ENCODE results near the gene PRPSAP2.

Gene PRPSAP2

GRCh38 chr17:18889658-18890057 lies 31.7 kb downstream of the PRPSAP2 start:
- Histone ChIP-seq H3K4me3 (ENCODE audit: control insufficient read depth in 1 of 7, extremely low read depth in 1 of 7, insufficient read depth in 4 of 7, low read depth in 2 of 7, low read length in 6 of 7) (no peak overlapping the region), H3K4me1 (ENCODE audit: control extremely low read depth in 1 of 4, control insufficient read depth in 4 of 4, insufficient read depth in 4 of 4, low read length in 3 of 4) (peaks cover 0 to 4% (median 0%) of the 10 kb centered on the region in 4 experiments), H3K36me3 (ENCODE audit: control insufficient read depth in 4 of 4, insufficient read depth in 4 of 4, low read length in 3 of 4) (peaks cover 6 to 37% (median 18%) of the 10 kb centered on the region in 4 experiments), H3K27me3 (replicated peaks in 2 of 5; ENCODE audit: control insufficient read depth in 4 of 5, insufficient read depth in 5 of 5, low read length in 4 of 5) (no peaks in the 10 kb centered on the region), H3K9me3 (ENCODE audit: control extremely low read depth in 1 of 5, control insufficient read depth in 4 of 5, insufficient read depth in 2 of 5, low read depth in 1 of 5, low read length in 4 of 5) (peaks cover 0 to 1% (median 0%) of the 10 kb centered on the region in 5 experiments), H3K27ac (ENCODE audit: insufficient read depth in 1 of 2, low read depth in 1 of 2, low read length in 2 of 2, poor library complexity in 1 of 2, severe bottlenecking in 2 of 2) (no peak overlapping the region)
- WGBS (ENCODE audit: insufficient coverage) = 88% methylated on average over 2 of the region's 5 CpGs
- DNase-seq = no peak
- CTCF ChIA-PET = interaction anchor here (0.7 kb wide), 2 partner anchors 21 to 41 kb away, joined by 3 read pairs; no protein-coding TSS in a partner anchor
- POLR2A ChIA-PET = no interaction called here

- Histone ChIP-seq H3K27me3 (replicated peaks in 2 of 5; ENCODE audit: control insufficient read depth in 4 of 5, insufficient read depth in 5 of 5, low read length in 4 of 5) (no peaks in the 10 kb centered on the region), H3K36me3 (ENCODE audit: control insufficient read depth in 4 of 4, insufficient read depth in 4 of 4, low read length in 3 of 4) (peaks cover 4 to 38% (median 20%) of the 10 kb centered on the region in 4 experiments), H3K27ac (ENCODE audit: insufficient read depth in 1 of 2, low read depth in 1 of 2, low read length in 2 of 2, poor library complexity in 1 of 2, severe bottlenecking in 2 of 2) (no peak overlapping the region), H3K4me3 (ENCODE audit: control insufficient read depth in 1 of 7, extremely low read depth in 1 of 7, insufficient read depth in 4 of 7, low read depth in 2 of 7, low read length in 6 of 7) (no peak overlapping the region), H3K4me1 (ENCODE audit: control extremely low read depth in 1 of 4, control insufficient read depth in 4 of 4, insufficient read depth in 4 of 4, low read length in 3 of 4) (peaks cover 0 to 4% (median 0%) of the 10 kb centered on the region in 4 experiments), H3K9me3 (ENCODE audit: control extremely low read depth in 1 of 5, control insufficient read depth in 4 of 5, insufficient read depth in 2 of 5, low read depth in 1 of 5, low read length in 4 of 5) (peaks cover 0 to 3% (median 0%) of the 10 kb centered on the region in 5 experiments)
- no peak for DNase-seq
- POLR2A ChIA-PET = no interaction called here
- CTCF ChIA-PET = no interaction called here
- WGBS (ENCODE audit: insufficient coverage) = 100% methylated on average over 1 of the region's 6 CpGs
These were observed 33.6 kb downstream of the PRPSAP2 start for GRCh38 chr17:18891541-18891940.

GRCh38 chr17:18896146-18896545 lies 38.2 kb downstream of the PRPSAP2 start:
- Histone ChIP-seq H3K9me3 (ENCODE audit: control extremely low read depth in 1 of 5, control insufficient read depth in 4 of 5, insufficient read depth in 2 of 5, low read depth in 1 of 5, low read length in 4 of 5) (peaks cover 0 to 3% (median 0%) of the 10 kb centered on the region in 5 experiments), H3K36me3 (ENCODE audit: control insufficient read depth in 4 of 4, insufficient read depth in 4 of 4, low read length in 3 of 4) (peaks cover 8 to 33% (median 19%) of the 10 kb centered on the region in 4 experiments), H3K27me3 (replicated peaks in 2 of 5; ENCODE audit: control insufficient read depth in 4 of 5, insufficient read depth in 5 of 5, low read length in 4 of 5) (no peaks in the 10 kb centered on the region), H3K4me3 (ENCODE audit: control insufficient read depth in 1 of 7, extremely low read depth in 1 of 7, insufficient read depth in 4 of 7, low read depth in 2 of 7, low read length in 6 of 7) (no peak overlapping the region), H3K4me1 (ENCODE audit: control extremely low read depth in 1 of 4, control insufficient read depth in 4 of 4, insufficient read depth in 4 of 4, low read length in 3 of 4) (peaks cover 1 to 12% (median 11%) of the 10 kb centered on the region in 4 experiments), H3K27ac (ENCODE audit: insufficient read depth in 1 of 2, low read depth in 1 of 2, low read length in 2 of 2, poor library complexity in 1 of 2, severe bottlenecking in 2 of 2) (no peak overlapping the region)
- no CpG with 5 or more reads among the region's 1 CpG for WGBS (ENCODE audit: insufficient coverage)
- no peak for DNase-seq
- CTCF ChIA-PET = interaction anchor here (1.7 kb wide), 1 partner anchor 65 kb away, joined by 5 read pairs; no protein-coding TSS in a partner anchor
- POLR2A ChIA-PET = interaction anchor here (0.6 kb wide), 1 partner anchor 18 kb away, joined by 6 read pairs; no protein-coding TSS in a partner anchor

GRCh38 chr17:18896947-18897346 lies 39.0 kb downstream of the PRPSAP2 start:
- POLR2A ChIA-PET = no interaction called here

GRCh38 chr17:18904482-18904881 lies 46.6 kb downstream of the PRPSAP2 start:
- Histone ChIP-seq H3K4me1 (ENCODE audit: control extremely low read depth in 1 of 4, control insufficient read depth in 4 of 4, insufficient read depth in 4 of 4, low read length in 3 of 4) (peaks cover 5 to 27% (median 24%) of the 10 kb centered on the region in 4 experiments), H3K27ac (ENCODE audit: insufficient read depth in 1 of 2, low read depth in 1 of 2, low read length in 2 of 2, poor library complexity in 1 of 2, severe bottlenecking in 2 of 2) (no peak overlapping the region), H3K4me3 (ENCODE audit: control insufficient read depth in 1 of 7, extremely low read depth in 1 of 7, insufficient read depth in 4 of 7, low read depth in 2 of 7, low read length in 6 of 7) (no peak overlapping the region), H3K27me3 (replicated peaks in 2 of 5; ENCODE audit: control insufficient read depth in 4 of 5, insufficient read depth in 5 of 5, low read length in 4 of 5) (no peaks in the 10 kb centered on the region), H3K9me3 (ENCODE audit: control extremely low read depth in 1 of 5, control insufficient read depth in 4 of 5, insufficient read depth in 2 of 5, low read depth in 1 of 5, low read length in 4 of 5) (no peaks in the 10 kb centered on the region), H3K36me3 (ENCODE audit: control insufficient read depth in 4 of 4, insufficient read depth in 4 of 4, low read length in 3 of 4) (peaks cover 0 to 30% (median 11%) of the 10 kb centered on the region in 4 experiments)
- WGBS (ENCODE audit: insufficient coverage) = 96% methylated on average over 4 of the region's 5 CpGs
- DNase-seq = no peak
- POLR2A ChIA-PET = no interaction called here
- CTCF ChIA-PET = interaction anchor here (1.6 kb wide), 1 partner anchor 13 kb away, joined by 3 read pairs; no protein-coding TSS in a partner anchor

More at GRCh38 chr17:18896947-18897346, 39.0 kb downstream of the PRPSAP2 start:
- H3K36me3 ChIP-seq (ENCODE audit: control insufficient read depth in 4 of 4, insufficient read depth in 4 of 4, low read length in 3 of 4) = peaks cover 8 to 27% (median 17%) of the 10 kb centered on the region in 4 experiments
- DNase-seq = no peak
- H3K9me3 ChIP-seq (ENCODE audit: control extremely low read depth in 1 of 5, control insufficient read depth in 4 of 5, insufficient read depth in 2 of 5, low read depth in 1 of 5, low read length in 4 of 5) = peaks cover 0 to 3% (median 0%) of the 10 kb centered on the region in 5 experiments
- no peak overlapping the region for H3K4me3 ChIP-seq (ENCODE audit: control insufficient read depth in 1 of 7, extremely low read depth in 1 of 7, insufficient read depth in 4 of 7, low read depth in 2 of 7, low read length in 6 of 7)
- H3K4me1 ChIP-seq (ENCODE audit: control extremely low read depth in 1 of 4, control insufficient read depth in 4 of 4, insufficient read depth in 4 of 4, low read length in 3 of 4) = peaks cover 4 to 20% (median 19%) of the 10 kb centered on the region in 4 experiments
- CTCF ChIA-PET = interaction anchor here (1.8 kb wide), 1 partner anchor 23 kb away, joined by 4 read pairs; no protein-coding TSS in a partner anchor
- WGBS (ENCODE audit: insufficient coverage) = 100% methylated on average over 2 of the region's 2 CpGs
- no peaks in the 10 kb centered on the region for H3K27me3 ChIP-seq (replicated peaks in 2 of 5; ENCODE audit: control insufficient read depth in 4 of 5, insufficient read depth in 5 of 5, low read length in 4 of 5)
- H3K27ac ChIP-seq (ENCODE audit: insufficient read depth in 1 of 2, low read depth in 1 of 2, low read length in 2 of 2, poor library complexity in 1 of 2, severe bottlenecking in 2 of 2) = no peak overlapping the region

- ChIA-PET CTCF (no interaction called here), POLR2A (no interaction called here)
- Histone ChIP-seq H3K27me3 (replicated peaks in 2 of 5; ENCODE audit: control insufficient read depth in 4 of 5, insufficient read depth in 5 of 5, low read length in 4 of 5) (no peaks in the 10 kb centered on the region), H3K27ac (ENCODE audit: insufficient read depth in 1 of 2, low read depth in 1 of 2, low read length in 2 of 2, poor library complexity in 1 of 2, severe bottlenecking in 2 of 2) (no peak overlapping the region), H3K4me3 (ENCODE audit: control insufficient read depth in 1 of 7, extremely low read depth in 1 of 7, insufficient read depth in 4 of 7, low read depth in 2 of 7, low read length in 6 of 7) (no peak overlapping the region), H3K9me3 (ENCODE audit: control extremely low read depth in 1 of 5, control insufficient read depth in 4 of 5, insufficient read depth in 2 of 5, low read depth in 1 of 5, low read length in 4 of 5) (no peaks in the 10 kb centered on the region), H3K4me1 (ENCODE audit: control extremely low read depth in 1 of 4, control insufficient read depth in 4 of 4, insufficient read depth in 4 of 4, low read length in 3 of 4) (peaks cover 5 to 25% (median 22%) of the 10 kb centered on the region in 4 experiments), H3K36me3 (ENCODE audit: control insufficient read depth in 4 of 4, insufficient read depth in 4 of 4, low read length in 3 of 4) (peaks cover 0 to 30% (median 13%) of the 10 kb centered on the region in 4 experiments)
- no CpG with 5 or more reads among the region's 5 CpGs for WGBS (ENCODE audit: insufficient coverage)
- no peak for DNase-seq
These were observed 47.3 kb downstream of the PRPSAP2 start for GRCh38 chr17:18905226-18905625.

GRCh38 chr17:18910326-18910725 lies 52.4 kb downstream of the PRPSAP2 start:
- Histone ChIP-seq H3K4me3 (ENCODE audit: control insufficient read depth in 1 of 7, extremely low read depth in 1 of 7, insufficient read depth in 4 of 7, low read depth in 2 of 7, low read length in 6 of 7) (no peak overlapping the region), H3K27ac (ENCODE audit: insufficient read depth in 1 of 2, low read depth in 1 of 2, low read length in 2 of 2, poor library complexity in 1 of 2, severe bottlenecking in 2 of 2) (no peak overlapping the region), H3K27me3 (replicated peaks in 2 of 5; ENCODE audit: control insufficient read depth in 4 of 5, insufficient read depth in 5 of 5, low read length in 4 of 5) (no peaks in the 10 kb centered on the region), H3K9me3 (ENCODE audit: control extremely low read depth in 1 of 5, control insufficient read depth in 4 of 5, insufficient read depth in 2 of 5, low read depth in 1 of 5, low read length in 4 of 5) (no peaks in the 10 kb centered on the region), H3K36me3 (ENCODE audit: control insufficient read depth in 4 of 4, insufficient read depth in 4 of 4, low read length in 3 of 4) (peaks cover 3 to 39% (median 25%) of the 10 kb centered on the region in 4 experiments), H3K4me1 (ENCODE audit: control extremely low read depth in 1 of 4, control insufficient read depth in 4 of 4, insufficient read depth in 4 of 4, low read length in 3 of 4) (no peaks in the 10 kb centered on the region)
- WGBS (ENCODE audit: insufficient coverage) = 96% methylated on average over 4 of the region's 5 CpGs
- DNase-seq = no peak
- ChIA-PET CTCF (interaction anchor here (0.5 to 1.6 kb wide), 3 partner anchors 10 to 21 kb away, joined by 3 read pairs; no protein-coding TSS in a partner anchor), POLR2A (no interaction called here)
